ENCODE data around the gene CFAP100. TPM values are rescaled to one million over a fixed set of nuclear protein-coding genes. Genes with fewer than 3 reads are reported as not detected.

Gene CFAP100
- total RNA-seq, 1 experiment from 2014 or later, result not detected

DNA sequence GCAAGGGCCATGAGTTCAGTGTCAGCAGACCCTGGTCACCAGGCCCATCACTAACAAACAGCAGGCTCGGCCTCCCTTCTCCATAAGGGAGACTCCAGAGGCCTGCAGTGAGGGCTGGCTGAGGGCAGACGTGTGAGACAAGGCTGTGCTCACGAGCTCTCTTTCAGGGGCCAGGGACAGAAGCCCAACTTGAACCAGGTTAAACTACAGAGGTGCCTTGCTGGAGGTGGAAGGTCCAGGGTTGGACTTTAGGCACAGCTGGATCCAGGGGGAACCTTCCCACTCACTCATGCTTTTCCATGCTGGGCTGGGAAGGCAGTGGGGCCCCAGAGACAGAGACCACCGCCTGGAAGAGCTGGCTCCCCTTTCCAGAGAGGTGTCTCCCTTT is 19.0 kb downstream of the CFAP100 start:
- peaks cover 21% of the 10 kb centered on the region; the same call in 1 of the 2 replicates for H3K27me3 ChIP-seq (ENCODE audit: insufficient read depth, low read depth)
- CTCF ChIA-PET, result interaction anchor here (0.7 kb wide), 1 partner anchor 284 kb away, joined by 3 read pairs; no protein-coding TSS in a partner anchor
- H4K20me1 ChIP-seq (ENCODE audit: insufficient read depth), result no peaks in the 10 kb centered on the region

DNA sequence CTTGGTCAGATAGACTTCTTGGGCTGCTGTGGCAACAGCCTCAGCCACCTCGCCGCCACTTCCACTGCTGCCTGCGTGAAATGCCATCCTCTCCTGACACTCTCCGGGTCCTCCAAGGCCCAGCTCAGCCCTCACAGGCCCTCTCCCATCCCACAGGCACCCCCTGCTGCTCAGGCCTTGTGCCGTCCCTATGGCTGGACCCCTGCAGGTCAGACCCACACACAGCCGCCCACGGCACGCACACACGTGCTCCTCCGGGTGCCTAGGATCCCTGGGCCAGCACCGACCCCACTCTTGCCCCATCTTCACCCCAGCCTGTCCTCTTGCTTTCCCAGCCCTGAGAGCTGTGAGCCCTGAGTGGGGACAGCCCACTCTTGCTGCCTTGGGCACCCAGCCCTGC is 19.7 kb downstream of the CFAP100 start:
- BruUV-seq (replicated peaks), result no TSS peak
- intact Hi-C loops (cut with micrococcal nuclease; ENCODE audit: unreplicated experiment), result no loop called here
- H4K20me1 ChIP-seq (ENCODE audit: insufficient read depth), result no peaks in the 10 kb centered on the region
- no peaks in the 10 kb centered on the region for H3K79me2 ChIP-seq (ENCODE audit: low read depth)
- DNase-seq, result no peak
- H3K9me2 ChIP-seq (ENCODE audit: insufficient read depth), result no peaks in the 10 kb centered on the region
- no peaks in the 10 kb centered on the region for H3K4me1 ChIP-seq (replicated peaks; ENCODE audit: insufficient read depth)
- peaks cover 21% of the 10 kb centered on the region; the same call in 1 of the 2 replicates for H3K27me3 ChIP-seq (ENCODE audit: insufficient read depth, low read depth)
- ChIA-PET POLR2A (ENCODE audit: unreplicated experiment) (interaction anchor here (0.6 kb wide), 1 partner anchor 104 kb away, joined by 3 read pairs; no protein-coding TSS in a partner anchor), CTCF (no interaction called here)
- H3K27ac ChIP-seq, result no peak overlapping the region
- H2AFZ ChIP-seq, result no peak overlapping the region
- no peaks in the 10 kb centered on the region for H3K9me3 ChIP-seq (ENCODE audit: insufficient read depth, low read depth)
- TF ChIP-seq CTCF (conservative IDR thresholded peaks at IDR 0.05) (no peak), EZH2 (IDR thresholded peaks at IDR 0.05; ENCODE audit: low read depth) (no peak)
- no peaks in the 10 kb centered on the region for H3F3A ChIP-seq (ENCODE audit: insufficient read depth, low read depth)
- no peak overlapping the region for H3K4me2 ChIP-seq
- H3K4me3 ChIP-seq, result no peak overlapping the region
- H3K36me3 ChIP-seq (ENCODE audit: low read depth), result no peaks in the 10 kb centered on the region

More for the DNA sequence above, 19.0 kb downstream of the CFAP100 start:
- Histone ChIP-seq H3K36me3 (ENCODE audit: low read depth) (no peaks in the 10 kb centered on the region), H3K4me1 (replicated peaks; ENCODE audit: insufficient read depth) (no peaks in the 10 kb centered on the region), H3K79me2 (ENCODE audit: low read depth) (no peaks in the 10 kb centered on the region), H3K4me2 (no peak overlapping the region), H2AFZ (no peak overlapping the region), H3K4me3 (no peak overlapping the region), H3K9me2 (ENCODE audit: insufficient read depth) (no peaks in the 10 kb centered on the region), H3F3A (ENCODE audit: insufficient read depth, low read depth) (no peaks in the 10 kb centered on the region), H3K9me3 (ENCODE audit: insufficient read depth, low read depth) (no peaks in the 10 kb centered on the region; the same call in 1 of the 2 replicates), H3K27ac (no peak overlapping the region)
- no TSS peak for BruUV-seq (replicated peaks)
- intact Hi-C loops (cut with micrococcal nuclease; ENCODE audit: unreplicated experiment), result no loop called here
- TF ChIP-seq EZH2 (IDR thresholded peaks at IDR 0.05; ENCODE audit: low read depth) (no peak), CTCF (conservative IDR thresholded peaks at IDR 0.05) (no peak)
- POLR2A ChIA-PET (ENCODE audit: unreplicated experiment), result no interaction called here
- no peak for DNase-seq

- Histone ChIP-seq H3K36me3 (ENCODE audit: low read depth) (no peaks in the 10 kb centered on the region), H3K4me3 (no peak overlapping the region), H3K79me2 (ENCODE audit: low read depth) (no peaks in the 10 kb centered on the region), H4K20me1 (ENCODE audit: insufficient read depth) (no peaks in the 10 kb centered on the region), H3K9me3 (ENCODE audit: insufficient read depth, low read depth) (no peaks in the 10 kb centered on the region), H3K4me2 (no peak overlapping the region), H3K4me1 (replicated peaks; ENCODE audit: insufficient read depth) (0 out of 2 replicates have a peak, but pooled peaks cover 2% of the 10 kb centered on the region), H3F3A (ENCODE audit: insufficient read depth, low read depth) (no peaks in the 10 kb centered on the region), H3K27me3 (ENCODE audit: insufficient read depth, low read depth) (peaks cover 21% of the 10 kb centered on the region; the same call in 1 of the 2 replicates), H3K9me2 (ENCODE audit: insufficient read depth) (no peaks in the 10 kb centered on the region), H3K27ac (no peak overlapping the region), H2AFZ (no peak overlapping the region)
- DNase-seq, result no peak
- TF ChIP-seq EZH2 (IDR thresholded peaks at IDR 0.05; ENCODE audit: low read depth) (no peak), CTCF (conservative IDR thresholded peaks at IDR 0.05) (no peak)
- ChIA-PET CTCF (no interaction called here), POLR2A (ENCODE audit: unreplicated experiment) (no interaction called here)
- intact Hi-C loops (cut with micrococcal nuclease; ENCODE audit: unreplicated experiment), result no loop called here
- no TSS peak for BruUV-seq (replicated peaks)
Measured at GRCh38 chr3:126414961-126415660, 20.4 kb downstream of the CFAP100 start.

Measured in PC-9 (cell line).